A549 (cell line): ENCODE results near the gene MYRF. TPM values are rescaled to one million over a fixed set of nuclear protein-coding genes. Genes with fewer than 3 reads are reported as not detected.

Experiments
- ATAC-seq, 2 experiments: fragments of 200-7000 bp in 1 of 2; fragments of >200 bp in 1 of 2; cut with Nextera tagmentation in 1 of 2; cut with Tn5 transposase in 1 of 2; 3 replicates each; pipeline versions ENCODE4 v1.8.0 to v1.9.1; 2018 to 2020; ENCODE audit warnings: mild to moderate bottlenecking in 1 of 2, moderate library complexity in 1 of 2
- CTCF ChIA-PET: fragments of 300-600 bp; sonication (Branson Sonifier 250); formaldehyde crosslinking; extraction: SDS; loops from one replicate; lab custom pipeline; 2021; ENCODE audit warnings: antibody characterized with exemption, inconsistent platforms; lab: Yijun Ruan, JAX
- POLR2A ChIA-PET: fragments of 350-600 bp; formaldehyde crosslinking; extraction: SDS; loops from one replicate; lab custom pipeline; 2021; ENCODE audit warnings: antibody characterized with exemption, inconsistent platforms; lab: Yijun Ruan, JAX
- DNase-seq, 2 experiments: peaks; one replicate each; pipeline versions ENCODE4 v3.0.0 to v3.0.0-alpha.2; 2011 to 2016; ENCODE audit warnings: low read depth in 1 of 2, low spot score in 1 of 2
- FAIRE-seq: peaks from 2 replicates; lab custom pipeline; 2011; peaks lifted over from hg19 to GRCh38; lab: Jason Lieb, UNC
- H3K27ac ChIP-seq, 2 experiments: fragments of >200 bp; sonication (Bioruptor Twin); formaldehyde crosslinking; 3 replicates each; pipeline ENCODE4 v1.5.1; 2016 to 2017
- H3K4me1 ChIP-seq: fragments of >200 bp; sonication (Bioruptor Twin); formaldehyde crosslinking; 3 replicates; pipeline ENCODE4 v1.6.1; 2016
- H3K4me2 ChIP-seq: fragments of >200 bp; sonication (Bioruptor Twin); formaldehyde crosslinking; 3 replicates; pipeline ENCODE4 v1.6.1; 2016
- H3K4me3 ChIP-seq: fragments of >200 bp; sonication (Bioruptor Twin); formaldehyde crosslinking; 3 replicates; pipeline ENCODE4 v1.5.1; 2016
- H3K9me3 ChIP-seq: fragments of >200 bp; sonication (Bioruptor Twin); formaldehyde crosslinking; 3 replicates; pipeline ENCODE4 v1.6.1; 2016
- ATOH8 ChIP-seq: fragments of 250-450 bp; sonication (Bioruptor Pico); IDR thresholded peaks from 2 replicates; pipeline ENCODE4 v1.5.0; 2020; ENCODE audit warnings: low read depth, mild to moderate bottlenecking, moderate library complexity
- BCL3 ChIP-seq: fragments of >200 bp; sonication (Bioruptor Twin); formaldehyde crosslinking; IDR thresholded peaks from 3 replicates; pipeline ENCODE4 v1.6.1; 2016
- CEBPB ChIP-seq, 2 experiments: fragments of >200 bp in 1 of 2; sonication (Bioruptor Twin) in 1 of 2; formaldehyde crosslinking in 1 of 2; IDR thresholded peaks; 2 replicates each; pipeline ENCODE4 v1.6.1; 2012 to 2016
- EHMT2 ChIP-seq: fragments of 200-600 bp; sonication (generic); IDR thresholded peaks from 2 replicates; pipeline ENCODE4 v1.6.1; 2016; ENCODE audit warnings: antibody characterized with exemption, low read depth, mild to moderate bottlenecking, moderate library complexity
- FOSB ChIP-seq: fragments of 250-450 bp; sonication (Bioruptor Pico); IDR thresholded peaks from 2 replicates; pipeline ENCODE4 v1.5.0; 2020; ENCODE audit warnings: mild to moderate bottlenecking, moderate library complexity
- GATA3 ChIP-seq: IDR thresholded peaks from 2 replicates; pipeline ENCODE4 v1.6.1; 2012; ENCODE audit warnings: borderline replicate concordance
- HEYL ChIP-seq: fragments of 250-450 bp; sonication (Bioruptor Pico); IDR thresholded peaks from 2 replicates; pipeline ENCODE4 v1.8.0; 2021; ENCODE audit warnings: mild to moderate bottlenecking, moderate library complexity
- HOXA7 ChIP-seq: fragments of 250-450 bp; sonication (Bioruptor Pico); IDR thresholded peaks from 2 replicates; pipeline ENCODE4 v1.5.0; 2020; ENCODE audit warnings: mild to moderate bottlenecking, moderate library complexity
- JUN ChIP-seq, 2 experiments: fragments of >200 bp; sonication (Bioruptor Twin); formaldehyde crosslinking; IDR thresholded peaks; 2 replicates in 1 of 2; 3 replicates in 1 of 2; pipeline ENCODE4 v1.6.1; 2016 to 2017
- KDM5A ChIP-seq: fragments of 200-600 bp; sonication (generic); IDR thresholded peaks from 2 replicates; pipeline ENCODE4 v1.6.1; 2016; ENCODE audit warnings: antibody characterized with exemption, mild to moderate bottlenecking
- MAX ChIP-seq: IDR thresholded peaks from 2 replicates; pipeline ENCODE4 v1.6.1; 2012
- MAZ ChIP-seq: fragments of 150-350 bp; IDR thresholded peaks from 2 replicates; pipeline ENCODE4 v1.6.1; 2014; ENCODE audit warnings: antibody characterized with exemption, low read depth, low read length, borderline replicate concordance
- NR3C1 ChIP-seq: fragments of >200 bp; sonication (Bioruptor Twin); formaldehyde crosslinking; IDR thresholded peaks from 3 replicates; pipeline ENCODE4 v1.6.1; 2017
- PBX3 ChIP-seq: IDR thresholded peaks from 2 replicates; pipeline ENCODE4 v1.6.1; 2012
- POLR2A ChIP-seq: IDR thresholded peaks from 2 replicates; pipeline ENCODE4 v1.6.1; 2012; ENCODE audit warnings: mild to moderate bottlenecking, low read length
- POLR2AphosphoS2 ChIP-seq: conservative IDR thresholded peaks from 2 replicates; pipeline ENCODE4 v1.6.1; 2012; ENCODE audit warnings: low read length, improper control_type of control experiment, inconsistent platforms
- REST ChIP-seq: fragments of 200-600 bp; sonication (generic); IDR thresholded peaks from 2 replicates; pipeline ENCODE4 v1.6.1; 2016; ENCODE audit warnings: antibody characterized with exemption, mild to moderate bottlenecking, moderate library complexity
- RFX5 ChIP-seq: fragments of 450-650 bp; IDR thresholded peaks from 2 replicates; pipeline ENCODE4 v1.7.1; 2014; ENCODE audit warnings: antibody characterized with exemption, mild to moderate bottlenecking, moderate library complexity
- TFCP2L1 ChIP-seq: fragments of 250-450 bp; sonication (Bioruptor Pico); IDR thresholded peaks from 2 replicates; pipeline ENCODE4 v1.5.0; 2021; ENCODE audit warnings: mild to moderate bottlenecking
- ZFP36 ChIP-seq: fragments of 450-650 bp; IDR thresholded peaks from 2 replicates; pipeline ENCODE4 v1.6.1; 2014; ENCODE audit warnings: borderline replicate concordance; ENCODE audit not compliant: partially characterized antibody
- WGBS: methylation state at CpG from one replicate; pipeline ENCODE4 v1.1.6; 2017; ENCODE audit errors: missing lambda C conversion rate; 5-methylcytosine and 5-hydroxymethylcytosine counted together
- polyA plus RNA-seq, 4 experiments: library from polyadenylated mRNA; depleted of rRNA in 3 of 4; stranded (reverse); fragments of >200 nt; fragmentation: RNase III in 1 of 4; extraction: RNeasy Plus Mini Kit Qiagen cat#74134 plus additional on column Dnase treatment in 1 of 4; gene quantifications; 2 replicates in 3 of 4; 3 replicates in 1 of 4; pipeline ENCODE4 v1.2.3, GENCODE V29; 2011 to 2017

The MYRF gene
- polyA plus RNA-seq, 2 of the 4 experiments (the other 2 are of a cell fraction), result 14.7 to 22.3 TPM

GRCh38 chr11:61812736-61813411, 60.4 kb downstream of the MYRF start (continued):
- TF ChIP-seq NR3C1, result no peak
- TF ChIP-seq, all 56 proteins: peak for 0

- H3K9me3 ChIP-seq, result no peaks in the 10 kb centered on the region
- peaks cover 21% of the 10 kb centered on the region; the same call in 2 of the 3 replicates for H3K4me1 ChIP-seq
- 69% methylated on average over 16 of the region's 16 CpGs for WGBS
- ATAC-seq, result peak in 1 of 2 experiments; percentile 5; a peak in 2 of 6 replicates
- no peak for FAIRE-seq
- POLR2A ChIA-PET, result interaction anchor here (0.6 to 6.0 kb wide), 16 partner anchors 8 to 1027 kb away, joined by 3 to 71 read pairs (median 6); partner anchors contain the start of genes C11orf98, CSKMT, FADS2 and FEN1
- TF ChIP-seq POLR2A, result peak; percentile 12; the same call in 1 of the 2 replicates
- TF ChIP-seq POLR2AphosphoS2, result no peak
- TF ChIP-seq, all 56 proteins: peak for 1
- CTCF ChIA-PET, result interaction anchor here (0.6 to 10.5 kb wide), 19 partner anchors 9 to 774 kb away, joined by 3 to 145 read pairs (median 6); partner anchors contain the start of genes FADS2, FEN1 and TMEM258
- Histone ChIP-seq H3K27ac (peak overlapping the region; percentile 96 to 98), H3K4me2 (peak overlapping the region; percentile 89), H3K4me3 (peak overlapping the region; percentile 52)
- peak in 1 of 2 experiments; percentile 82 for DNase-seq
These were observed 62.0 kb downstream of the MYRF start for GRCh38 chr11:61814247-61814957.

- TF ChIP-seq MAZ, result 0 out of 2 replicates have a peak, but pooled peaks have one; percentile 47
- TF ChIP-seq EHMT2, result no peak
- TF ChIP-seq JUN (IDR thresholded peaks at IDR 0.05), result peak; percentile 71 to 91; a peak in 3 of 5 replicates
- peak in 1 of 2 experiments; percentile 18; a peak in 1 of 4 replicates for TF ChIP-seq CEBPB (IDR thresholded peaks at IDR 0.05)
- TF ChIP-seq ZFP36, result no peak
- TF ChIP-seq RFX5, result no peak
- no peak for TF ChIP-seq FOSB (CRISPR knock-in tag)
- TF ChIP-seq MAX, result peak; percentile 70; the same call in 1 of the 2 replicates
- peak; percentile 67 for TF ChIP-seq PBX3
- TF ChIP-seq BCL3, result peak; percentile 16; the same call in 1 of the 3 replicates
- peak; percentile 79; the same call in 1 of the 2 replicates for TF ChIP-seq TFCP2L1 (CRISPR knock-in tag)
- peak; percentile 44; the same call in 1 of the 2 replicates for TF ChIP-seq GATA3
- no peak for TF ChIP-seq KDM5A
- TF ChIP-seq HOXA7, result peak; percentile 85; the same call in 1 of the 2 replicates
- no peak for TF ChIP-seq REST
- TF ChIP-seq ATOH8 (CRISPR knock-in tag), result no peak
- TF ChIP-seq HEYL (CRISPR knock-in tag), result no peak
- peak; percentile 93 for TF ChIP-seq POLR2A
- 0 out of 2 replicates have a peak, but pooled peaks have one; percentile 63 for TF ChIP-seq POLR2AphosphoS2
- Histone ChIP-seq H3K4me3 (peak overlapping the region; percentile 83), H3K27ac (peak overlapping the region; percentile 98 to 99), H3K4me2 (peak overlapping the region; percentile 89), H3K4me1 (peaks cover 29% of the 10 kb centered on the region), H3K9me3 (no peaks in the 10 kb centered on the region)
- POLR2A ChIA-PET, result interaction anchor here (0.6 to 6.0 kb wide), 16 partner anchors 8 to 1026 kb away, joined by 3 to 71 read pairs (median 6); partner anchors contain the start of genes C11orf98, CSKMT, FADS2 and FEN1
- CTCF ChIA-PET, result interaction anchor here (0.6 to 10.5 kb wide), 23 partner anchors 8 to 774 kb away, joined by 3 to 145 read pairs (median 5); partner anchors contain the start of genes FADS2, FEN1 and TMEM258
- FAIRE-seq, result no peak
- peak; percentile 96 to 99 for DNase-seq
- ATAC-seq, result peak; percentile 77 to 87
- 3% methylated on average over 33 of the region's 66 CpGs for WGBS
These were observed 62.7 kb downstream of the MYRF start for GRCh38 chr11:61814958-61815789.
